GM23338 (cell line): ENCODE data around the gene ADRA2B. TPM values are rescaled to one million over a fixed set of nuclear protein-coding genes. Genes with fewer than 3 reads are reported as not detected.

Experiments
- CREB1 ChIP-seq: fragments of 250-450 bp; sonication (Bioruptor Pico); IDR thresholded peaks from 2 replicates; pipeline ENCODE4 v1.5.0; 2020; ENCODE audit warnings: low read depth, mild to moderate bottlenecking, moderate library complexity
- EZH2 ChIP-seq: fragments of 200-600 bp; sonication (generic); IDR thresholded peaks from one replicate; pipeline ENCODE4 v1.8.0; 2017; ENCODE audit warnings: antibody characterized with exemption, mild to moderate bottlenecking, low read depth; ENCODE audit not compliant: unreplicated experiment
- POLR2AphosphoS5 ChIP-seq: IDR thresholded peaks from 2 replicates; pipeline ENCODE4 v1.6.1; 2016; ENCODE audit warnings: antibody characterized with exemption, low read depth
- REST ChIP-seq: IDR thresholded peaks from one replicate; pipeline ENCODE4 v1.6.1; 2018; ENCODE audit warnings: antibody characterized with exemption; ENCODE audit not compliant: unreplicated experiment
- STAT1 ChIP-seq: IDR thresholded peaks from one replicate; pipeline ENCODE4 v1.6.1; 2016; ENCODE audit warnings: antibody characterized with exemption; ENCODE audit not compliant: unreplicated experiment
- ZNF462 ChIP-seq: fragments of 250-450 bp; sonication (Bioruptor Pico); IDR thresholded peaks from 2 replicates; pipeline ENCODE4 v1.5.0; 2020; ENCODE audit warnings: mild to moderate bottlenecking, moderate library complexity
- polyA plus RNA-seq: library from polyadenylated mRNA; unstranded; fragments of >200 nt; fragmentation: Nextera tagmentation; extraction: Ambion mirVana; gene quantifications from 2 replicates; pipeline ENCODE4 v1.2.1, GENCODE V29; 2016
- total RNA-seq: library from RNA; depleted of rRNA; stranded (reverse); fragments of >200 nt; shearing (Covaris generic); gene quantifications from 2 replicates; pipeline ENCODE4 v1.2.3, GENCODE V29; 2014

The ADRA2B gene
- total and polyA plus RNA-seq, 2 experiments from 2014 or later, result 1.7 to 5.9 TPM

GRCh38 chr2:96090196-96090926 lies 26.0 kb downstream of the ADRA2B start (continued):
- TF ChIP-seq ZNF462, result no peak
- TF ChIP-seq STAT1, result no peak
- no peak for TF ChIP-seq POLR2AphosphoS5
- no peak for TF ChIP-seq REST
- no peak for TF ChIP-seq CREB1 (CRISPR knock-in tag)
- no peak for TF ChIP-seq EZH2
